ENCODE results near the gene CAPN13.

- TF ChIP-seq, protein P1, sequence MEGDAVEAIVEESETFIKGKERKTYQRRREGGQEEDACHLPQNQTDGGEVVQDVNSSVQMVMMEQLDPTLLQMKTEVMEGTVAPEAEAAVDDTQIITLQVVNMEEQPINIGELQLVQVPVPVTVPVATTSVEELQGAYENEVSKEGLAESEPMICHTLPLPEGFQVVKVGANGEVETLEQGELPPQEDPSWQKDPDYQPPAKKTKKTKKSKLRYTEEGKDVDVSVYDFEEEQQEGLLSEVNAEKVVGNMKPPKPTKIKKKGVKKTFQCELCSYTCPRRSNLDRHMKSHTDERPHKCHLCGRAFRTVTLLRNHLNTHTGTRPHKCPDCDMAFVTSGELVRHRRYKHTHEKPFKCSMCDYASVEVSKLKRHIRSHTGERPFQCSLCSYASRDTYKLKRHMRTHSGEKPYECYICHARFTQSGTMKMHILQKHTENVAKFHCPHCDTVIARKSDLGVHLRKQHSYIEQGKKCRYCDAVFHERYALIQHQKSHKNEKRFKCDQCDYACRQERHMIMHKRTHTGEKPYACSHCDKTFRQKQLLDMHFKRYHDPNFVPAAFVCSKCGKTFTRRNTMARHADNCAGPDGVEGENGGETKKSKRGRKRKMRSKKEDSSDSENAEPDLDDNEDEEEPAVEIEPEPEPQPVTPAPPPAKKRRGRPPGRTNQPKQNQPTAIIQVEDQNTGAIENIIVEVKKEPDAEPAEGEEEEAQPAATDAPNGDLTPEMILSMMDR (IDR thresholded peaks at IDR 0.05): no peak
- TF ChIP-seq POLR2A (IDR thresholded peaks at IDR 0.05): no peak
- no peak for TF ChIP-seq POLR2AphosphoS5 (IDR thresholded peaks at IDR 0.05)
These were observed 127.7 kb downstream of the CAPN13 start for GRCh38 chr2:30679426-30680088.
